Measurements from ENCODE around the gene KCNAB2. TPM values are rescaled to one million over a fixed set of nuclear protein-coding genes. Genes with fewer than 3 reads are reported as not detected.

Gene KCNAB2
- total RNA-seq, 4 donors from 2014 or later = 5.4 to 26.4 (median 10.1) TPM

DNA sequence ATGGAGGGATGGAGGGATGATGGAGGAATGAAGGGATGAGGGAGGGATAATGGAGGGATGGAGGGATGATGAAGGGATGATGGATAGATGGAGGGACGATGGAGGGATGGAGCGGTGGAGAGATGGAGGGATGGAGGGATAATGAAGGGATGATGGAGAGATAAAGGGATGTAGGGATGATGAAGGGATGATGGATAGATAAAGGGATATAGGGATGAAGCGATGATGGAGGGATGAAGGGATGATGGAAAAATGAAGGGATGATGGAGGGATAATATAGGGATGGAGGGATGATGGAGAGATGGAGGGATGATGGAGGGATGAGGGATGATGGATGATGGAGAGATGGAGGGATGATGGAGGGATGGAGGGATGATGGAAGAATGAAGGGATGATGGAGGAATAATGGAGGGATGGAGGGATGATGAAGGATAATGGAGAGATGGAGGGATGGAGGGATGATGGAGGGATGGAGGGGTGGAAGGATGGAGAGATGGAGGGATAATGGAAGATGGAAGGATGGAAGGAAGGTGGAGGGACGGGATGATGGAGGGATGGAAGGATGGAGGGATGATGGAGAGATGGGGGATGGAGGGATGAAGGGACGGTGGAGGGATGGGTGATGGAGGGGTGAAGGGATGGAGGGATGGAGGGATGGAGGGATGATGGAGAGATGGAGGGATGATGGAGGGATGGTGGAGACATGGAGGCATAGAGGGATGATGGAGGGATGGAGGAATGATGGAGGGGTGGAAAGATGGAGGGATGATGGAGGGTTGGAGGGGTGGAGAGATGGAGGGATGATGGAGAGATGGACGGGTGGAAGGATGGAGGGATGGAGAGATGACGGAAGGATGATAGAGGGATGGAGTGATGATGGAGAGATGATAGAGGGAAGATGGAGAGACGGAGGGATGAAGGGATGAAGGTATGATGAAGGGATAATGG lies 62.0 kb downstream of the KCNAB2 start:
- no peak for TF ChIP-seq CTCF (IDR thresholded peaks at IDR 0.05)
- TF ChIP-seq POLR2A (IDR thresholded peaks at IDR 0.05) = no peak
- H3K27me3 ChIP-seq = no peaks in the 10 kb centered on the region
- no peak overlapping the region for H3K27ac ChIP-seq
- no peaks in the 10 kb centered on the region for H3K36me3 ChIP-seq
- DNase-seq = no peak
- no peaks in the 10 kb centered on the region for H3K4me1 ChIP-seq
- no peaks in the 10 kb centered on the region for H3K9me3 ChIP-seq
- no peak overlapping the region for H3K4me3 ChIP-seq

DNA sequence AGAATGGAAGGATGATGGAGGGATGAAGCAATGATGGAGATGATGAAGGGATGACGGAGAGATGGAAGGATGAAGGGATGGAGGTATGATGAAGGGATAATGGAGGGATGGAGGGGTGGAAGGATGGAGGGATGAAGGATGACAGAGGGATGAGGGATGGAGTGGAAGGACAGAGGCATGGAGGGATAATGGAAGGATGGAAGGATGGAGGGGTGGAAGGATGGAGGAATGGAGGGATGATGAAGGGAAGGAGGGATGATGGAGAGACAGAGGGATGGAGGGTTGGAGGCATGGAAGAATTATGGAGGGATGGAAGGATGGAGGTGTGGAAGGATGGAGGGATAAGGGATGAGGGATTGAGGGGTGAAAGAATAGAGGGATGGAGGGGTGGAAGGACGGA lies 62.8 kb downstream of the KCNAB2 start:
- TF ChIP-seq CTCF (IDR thresholded peaks at IDR 0.05) (no peak), POLR2A (IDR thresholded peaks at IDR 0.05) (no peak)
- no peak overlapping the region for H3K4me3 ChIP-seq
- no peaks in the 10 kb centered on the region for H3K4me1 ChIP-seq
- no peaks in the 10 kb centered on the region for H3K27me3 ChIP-seq
- H3K9me3 ChIP-seq = no peaks in the 10 kb centered on the region
- H3K36me3 ChIP-seq = no peaks in the 10 kb centered on the region
- DNase-seq = no peak
- H3K27ac ChIP-seq = no peak overlapping the region

- peak in 1 of 3 donors; percentile 55 for DNase-seq
- Histone ChIP-seq H3K9me3 (no peaks in the 10 kb centered on the region), H3K4me3 (no peak overlapping the region), H3K4me1 (no peaks in the 10 kb centered on the region), H3K27ac (no peak overlapping the region), H3K27me3 (no peaks in the 10 kb centered on the region), H3K36me3 (no peaks in the 10 kb centered on the region)
- TF ChIP-seq POLR2A (IDR thresholded peaks at IDR 0.05) = no peak
- TF ChIP-seq CTCF (IDR thresholded peaks at IDR 0.05) = peak in 3 of 6 experiments; percentile 40 to 49 (median 42)
These were observed 63.4 kb downstream of the KCNAB2 start for GRCh38 chr1:6108937-6109614.

DNA sequence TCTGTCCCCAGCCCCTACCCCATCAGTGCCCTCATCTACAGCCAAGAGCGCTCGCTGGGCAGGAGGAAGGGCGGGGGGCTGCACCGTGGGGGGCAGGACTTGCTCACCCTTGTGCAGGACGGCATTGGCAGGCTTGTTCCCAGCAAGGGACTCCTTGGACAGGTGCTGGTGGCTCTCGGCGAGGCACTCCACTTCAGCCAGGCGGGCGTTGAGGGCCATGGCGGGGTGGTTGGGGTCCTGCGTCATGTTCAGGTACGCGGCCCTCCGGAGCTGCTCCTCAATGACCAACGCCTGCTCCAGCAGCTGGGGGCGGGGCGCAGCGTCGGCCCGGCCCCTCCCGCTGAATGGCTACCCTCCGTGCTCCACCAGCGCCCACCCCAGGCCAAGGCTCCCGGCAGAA lies 64.0 kb downstream of the KCNAB2 start:
- H3K4me3 ChIP-seq = no peak overlapping the region
- H3K27ac ChIP-seq = no peak overlapping the region
- no peak for TF ChIP-seq CTCF (IDR thresholded peaks at IDR 0.05)
- TF ChIP-seq POLR2A (IDR thresholded peaks at IDR 0.05) = no peak
- no peaks in the 10 kb centered on the region for H3K27me3 ChIP-seq
- H3K4me1 ChIP-seq = no peaks in the 10 kb centered on the region
- no peaks in the 10 kb centered on the region for H3K9me3 ChIP-seq
- peak in 1 of 3 donors; percentile 25 for DNase-seq
- H3K36me3 ChIP-seq = no peaks in the 10 kb centered on the region

GRCh38 chr1:6110326-6110725 lies 64.6 kb downstream of the KCNAB2 start:
- Histone ChIP-seq H3K4me1 (no peaks in the 10 kb centered on the region), H3K9me3 (no peaks in the 10 kb centered on the region), H3K27me3 (no peaks in the 10 kb centered on the region), H3K36me3 (no peaks in the 10 kb centered on the region), H3K4me3 (no peak overlapping the region), H3K27ac (no peak overlapping the region)
- TF ChIP-seq POLR2A (IDR thresholded peaks at IDR 0.05) (no peak), CTCF (IDR thresholded peaks at IDR 0.05) (no peak)
- no peak for DNase-seq

All from Peyer's patch (tissue), 4 donors.